HG02852 (cell line): ENCODE data around the gene CABS1.
A peak's percentile ranks its signal among the peaks of the same experiment; 100 is the strongest.

ENCODE experiments used
- ATAC-seq: cut with Tn5 transposase; IDR thresholded peaks from one replicate; pipeline ENCODE4 v1.9.1; 2021; ENCODE audit warnings: mild to moderate bottlenecking, moderate library complexity; ENCODE audit not compliant: unreplicated experiment

Gene CABS1

DNA sequence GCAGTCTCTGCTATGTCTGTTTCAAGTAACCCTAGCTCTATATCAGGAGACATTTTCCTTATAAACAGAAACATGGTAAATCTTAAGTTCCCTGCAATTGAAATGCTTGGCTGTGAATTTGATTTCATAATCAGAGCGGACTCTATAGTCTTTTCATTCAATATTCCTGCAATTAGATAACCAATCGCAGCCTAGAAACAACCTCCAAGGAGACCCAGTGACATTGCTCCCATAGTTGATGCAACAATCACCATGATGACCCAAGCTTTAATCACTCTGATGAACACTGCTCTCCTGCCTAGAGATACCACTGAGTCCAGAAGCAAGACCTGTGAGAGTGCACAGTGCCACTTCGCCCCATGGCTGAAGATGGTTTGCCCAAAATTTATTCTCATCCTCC is at the start of gene CABS1:
Gene CABS1, plus strand, starts transcription at position 301 of the 400 bp plus-strand sequence. Its CDS starts 59 bp downstream, at position 360.
- no peak for ATAC-seq

- no peak for ATAC-seq
Observed at GRCh38 chr4:70288651-70289050, 46.1 kb upstream of the CABS1 start.

- no peak for ATAC-seq
Observed at GRCh38 chr4:70291341-70291740, 43.4 kb upstream of the CABS1 start.

DNA sequence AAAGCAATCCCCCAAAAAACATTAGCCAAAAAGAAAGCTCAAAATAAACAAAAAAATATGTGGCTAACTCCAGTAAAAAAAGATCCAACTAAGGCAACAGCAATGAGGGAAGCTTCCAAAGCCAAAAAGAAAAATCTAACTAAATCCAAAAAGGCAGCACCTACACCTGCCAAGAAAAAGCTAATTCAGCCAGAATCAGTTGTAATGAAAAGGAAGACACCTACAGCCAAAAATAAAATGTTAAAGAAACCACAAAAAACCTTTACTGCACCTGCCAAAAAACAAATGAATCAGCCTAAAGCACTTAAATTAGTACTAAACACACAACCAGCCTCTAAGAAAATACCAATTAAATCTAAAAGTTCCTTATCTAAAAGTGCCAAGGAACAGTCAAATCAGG is 37.2 kb upstream of the CABS1 start:
- no peak for ATAC-seq

DNA sequence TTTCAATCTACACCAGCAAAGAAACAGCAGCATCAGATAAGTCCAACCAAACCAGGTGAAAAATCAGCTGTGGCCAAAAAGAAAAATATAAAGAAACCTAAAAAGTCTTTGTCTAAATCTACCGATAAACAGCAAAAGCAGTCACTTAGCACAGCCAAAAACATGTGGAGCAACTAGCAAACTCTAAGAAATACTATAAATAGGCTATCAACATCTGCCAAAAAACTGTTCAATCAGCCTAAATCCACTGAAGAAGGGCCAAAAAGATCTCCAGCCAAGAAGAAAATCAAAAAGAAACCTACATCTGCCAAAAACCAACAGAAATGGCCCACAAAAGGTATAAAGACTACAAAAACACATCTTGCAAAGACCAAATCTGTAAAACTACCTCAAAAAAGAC is 36.7 kb upstream of the CABS1 start:
- no peak for ATAC-seq

DNA sequence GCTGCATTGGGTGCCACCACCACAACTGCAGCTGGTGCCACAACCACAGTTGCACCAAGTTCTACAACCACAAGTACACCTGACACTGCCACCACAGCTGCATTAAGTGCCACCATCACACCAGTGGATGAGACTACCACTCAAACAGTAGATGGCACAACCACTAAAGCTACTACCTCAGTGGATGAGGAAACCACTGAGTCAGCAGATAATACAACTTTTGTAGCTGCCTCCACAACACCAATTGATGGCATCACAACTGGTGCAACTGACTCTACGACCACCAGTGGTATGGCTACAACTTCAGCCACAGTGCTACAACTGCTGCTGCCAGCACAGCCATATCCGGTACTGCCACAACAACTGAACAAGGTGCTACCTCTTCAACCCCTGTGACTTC is 35.1 kb upstream of the CABS1 start:
- ATAC-seq: no peak

DNA sequence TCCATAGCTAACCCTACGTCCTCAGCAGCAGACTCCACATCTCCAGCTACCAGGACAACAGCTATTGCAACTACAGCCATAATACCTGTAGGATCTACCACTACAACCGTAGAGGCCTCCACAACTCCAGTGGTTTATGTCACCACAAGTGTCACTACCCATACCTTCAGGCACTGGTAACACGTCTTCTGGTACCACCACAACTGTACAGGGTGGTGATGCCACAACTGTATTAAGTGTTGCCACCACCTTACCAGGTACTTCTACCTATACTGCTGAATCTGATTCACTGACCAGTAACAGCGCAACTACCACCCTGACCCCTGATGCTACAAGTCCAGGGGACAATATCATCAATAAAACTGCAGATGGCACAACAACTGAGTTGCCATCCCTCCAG is 34.6 kb upstream of the CABS1 start:
- no peak for ATAC-seq

DNA sequence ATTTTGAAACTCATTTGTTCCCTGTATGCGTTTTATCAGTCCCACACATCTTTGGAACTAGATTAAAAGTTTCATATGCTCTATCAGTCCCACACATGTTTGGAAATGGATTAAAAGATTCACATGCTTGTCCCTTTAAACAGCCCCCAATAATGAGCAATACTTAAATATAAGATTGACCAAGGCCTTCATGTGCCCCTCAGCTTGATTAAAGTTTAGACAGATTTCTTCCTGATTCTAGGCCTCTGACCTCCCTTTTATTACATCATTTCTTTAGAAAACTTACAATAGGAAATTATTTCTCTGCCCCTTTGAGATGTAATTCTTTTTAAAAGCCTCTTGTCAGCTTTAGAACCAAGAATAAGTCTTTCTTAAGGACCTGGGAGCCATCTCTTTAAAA is 31.7 kb upstream of the CABS1 start:
- ATAC-seq: no peak

GRCh38 chr4:70305601-70306000 is 29.2 kb upstream of the CABS1 start:
- ATAC-seq: no peak

GRCh38 chr4:70306076-70306475 is 28.7 kb upstream of the CABS1 start:
- ATAC-seq: no peak

DNA sequence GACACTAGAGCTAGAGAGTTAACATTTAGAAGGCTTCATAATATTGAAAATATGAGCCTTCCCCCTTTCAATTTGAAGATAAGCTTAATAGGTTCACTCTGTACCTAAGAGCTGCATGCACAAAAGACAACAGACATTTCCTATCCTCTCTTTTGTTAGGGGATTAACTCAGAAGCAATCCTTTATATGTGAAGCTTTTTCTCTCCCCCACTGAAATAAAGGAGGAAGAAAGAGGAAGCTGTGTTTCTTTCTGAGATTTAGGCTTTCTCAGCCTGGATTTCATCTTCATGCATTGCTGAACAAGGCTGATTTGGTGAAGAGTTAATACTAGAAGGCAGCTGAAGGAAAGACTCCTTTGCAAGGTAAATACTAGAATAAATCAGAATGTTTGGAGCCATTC is 21.0 kb upstream of the CABS1 start:
- no peak for ATAC-seq

GRCh38 chr4:70315928-70316327 is 18.9 kb upstream of the CABS1 start:
- peak; percentile 50 for ATAC-seq

GRCh38 chr4:70326052-70326451 is 8.7 kb upstream of the CABS1 start:
- ATAC-seq: no peak

GRCh38 chr4:70336043-70336442 is 1.3 kb downstream of the CABS1 start:
- ATAC-seq: no peak

GRCh38 chr4:70337886-70338420 is 3.2 kb downstream of the CABS1 start:
- ATAC-seq: no peak

DNA sequence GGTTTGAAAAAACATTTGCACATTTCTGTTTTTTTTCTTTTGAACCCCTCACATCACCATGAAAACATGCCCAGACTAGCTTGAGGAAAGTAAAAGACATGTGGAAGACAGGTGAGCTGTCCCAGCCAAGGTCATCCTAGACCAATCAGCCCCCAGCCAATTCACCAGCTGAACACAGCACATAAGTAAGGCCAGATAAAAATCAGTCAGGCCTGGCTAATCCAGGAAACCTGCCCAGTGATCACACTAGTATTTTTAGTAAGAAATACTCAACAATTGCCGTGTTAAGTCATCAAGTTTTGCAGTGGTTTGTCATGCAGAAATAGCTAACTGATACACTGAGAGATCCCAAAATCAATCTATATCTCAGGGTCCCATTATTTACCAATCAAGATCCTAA is 21.4 kb downstream of the CABS1 start:
- no peak for ATAC-seq

DNA sequence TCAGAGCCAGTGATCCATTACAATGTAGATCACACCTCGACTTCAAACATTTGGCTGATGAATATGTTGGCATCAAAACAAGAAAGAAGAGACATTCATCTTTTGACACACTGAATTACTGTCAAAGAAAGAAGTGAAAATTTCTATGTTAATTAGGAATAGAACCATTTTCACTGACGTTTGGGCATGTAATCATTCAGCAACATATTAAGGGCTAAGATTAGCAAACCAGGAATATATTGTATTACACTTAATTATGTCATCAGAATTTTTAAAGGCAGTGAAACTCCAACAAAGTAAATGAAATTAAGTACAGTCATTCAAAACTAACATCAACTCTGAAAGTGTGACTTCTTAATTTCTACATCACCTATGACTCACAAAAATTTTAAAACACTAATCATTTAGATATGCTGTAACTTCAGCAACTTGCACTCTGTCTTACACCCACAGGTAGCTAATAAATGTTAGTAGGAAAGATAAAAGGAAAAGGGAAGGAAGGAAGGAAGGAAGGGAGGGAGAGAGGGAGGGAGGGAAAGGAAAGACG is 24.4 kb downstream of the CABS1 start:
- ATAC-seq: no peak

GRCh38 chr4:70360460-70360859 is 25.7 kb downstream of the CABS1 start, which contains the start of gene SMR3A:
Gene SMR3A (plus strand): TSS chr4:70360760. CDS start chr4:70362116, 1,356 bp downstream.
- ATAC-seq: no peak

DNA sequence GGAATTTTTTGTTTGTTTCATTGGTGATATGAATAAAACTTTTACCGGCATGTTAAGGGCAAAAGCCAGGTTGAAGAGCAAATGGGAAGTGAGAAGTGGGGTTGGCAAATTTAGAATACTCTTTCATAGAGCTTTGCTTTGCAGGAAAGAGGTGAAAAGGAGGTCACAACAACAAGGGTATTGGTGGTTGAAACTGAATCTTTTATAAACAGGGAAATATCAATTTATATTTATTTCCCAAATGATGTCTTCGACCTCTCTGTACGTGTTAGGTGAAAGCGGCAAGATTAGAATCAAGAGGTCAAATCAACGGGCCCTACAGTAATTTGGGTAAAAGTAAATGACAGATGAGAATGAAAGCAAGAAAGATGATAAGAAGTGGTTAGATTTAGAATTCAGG is 29.2 kb downstream of the CABS1 start:
- ATAC-seq: no peak

GRCh38 chr4:70365479-70365878 is 30.7 kb downstream of the CABS1 start:
- no peak for ATAC-seq

GRCh38 chr4:70367813-70368212 is 33.0 kb downstream of the CABS1 start:
- ATAC-seq: no peak

- ATAC-seq: no peak
Observed at GRCh38 chr4:70371987-70372386, 37.2 kb downstream of the CABS1 start.

DNA sequence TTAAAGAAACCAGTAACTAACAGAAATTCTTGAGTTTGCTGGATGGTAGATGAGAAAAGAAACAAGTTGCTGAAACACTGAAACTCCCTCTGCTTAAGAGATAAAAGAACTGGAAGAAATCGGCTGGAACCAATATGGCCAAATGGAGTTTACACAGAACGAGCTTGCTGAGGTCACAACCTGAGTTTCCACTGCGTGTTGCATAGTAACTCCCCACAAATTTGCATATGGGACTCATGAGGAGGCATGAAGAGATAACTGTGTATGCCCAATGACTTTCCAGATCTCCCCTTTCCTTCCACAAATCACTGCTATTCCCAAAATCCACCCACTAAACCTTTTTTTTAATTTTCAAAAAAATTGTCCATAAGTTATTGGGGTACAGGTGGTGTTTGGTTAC is 38.0 kb downstream of the CABS1 start:
- ATAC-seq: no peak
